ENCODE results near the gene FARP1.

FARP1 gene

DNA sequence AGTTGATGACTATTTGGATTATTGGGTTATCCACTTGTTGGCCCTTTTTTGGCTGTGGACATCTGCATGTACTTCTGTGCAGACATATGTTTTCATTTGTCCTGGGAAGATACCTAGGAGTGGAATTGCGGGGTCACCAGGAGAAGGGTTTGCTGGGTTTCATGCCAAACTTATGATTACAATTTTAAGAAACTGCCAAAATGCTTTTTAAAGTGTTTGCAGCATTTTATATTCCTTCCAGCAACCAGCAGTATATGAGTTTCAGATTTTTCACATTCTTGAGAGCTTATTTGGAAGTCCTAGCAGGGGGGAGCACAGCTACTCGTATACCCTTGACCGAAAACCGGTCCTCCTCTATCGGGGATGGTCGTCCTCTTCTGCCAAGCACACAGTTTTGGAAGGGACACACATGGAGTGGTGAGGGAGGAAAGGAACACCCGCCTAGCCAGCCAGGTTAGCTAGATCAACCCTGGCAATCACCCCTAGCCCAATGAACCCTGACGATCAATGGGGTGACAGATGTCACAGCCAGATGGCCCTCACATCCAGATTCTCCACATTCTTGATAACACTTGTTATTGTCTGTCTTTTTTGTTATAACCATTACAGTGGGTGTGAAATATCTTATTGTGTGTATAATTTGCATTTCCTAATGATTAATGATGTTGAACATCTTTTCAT, 60.9 kb downstream of the FARP1 start:
- no peak for DNase-seq

DNA sequence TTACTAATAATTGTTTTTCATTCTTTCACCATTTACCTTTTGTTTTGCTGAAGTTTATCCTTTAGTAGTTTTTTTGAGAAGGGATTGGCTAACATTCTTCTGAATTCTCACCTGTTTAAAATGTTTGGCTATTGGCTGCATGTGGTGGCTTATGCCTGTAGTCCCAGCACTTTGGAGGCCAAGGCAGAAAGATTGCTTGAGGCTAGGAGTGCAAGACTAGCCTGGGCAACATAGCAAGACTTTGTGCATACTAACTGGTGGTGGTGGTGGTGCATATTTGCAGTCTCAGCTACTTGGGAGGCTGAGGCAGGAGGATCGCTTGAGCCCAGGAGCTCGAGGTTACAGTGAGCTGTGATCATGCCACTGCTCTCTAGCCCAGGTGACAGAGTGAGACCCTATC, 61.7 kb downstream of the FARP1 start:
- DNase-seq = no peak

DNA sequence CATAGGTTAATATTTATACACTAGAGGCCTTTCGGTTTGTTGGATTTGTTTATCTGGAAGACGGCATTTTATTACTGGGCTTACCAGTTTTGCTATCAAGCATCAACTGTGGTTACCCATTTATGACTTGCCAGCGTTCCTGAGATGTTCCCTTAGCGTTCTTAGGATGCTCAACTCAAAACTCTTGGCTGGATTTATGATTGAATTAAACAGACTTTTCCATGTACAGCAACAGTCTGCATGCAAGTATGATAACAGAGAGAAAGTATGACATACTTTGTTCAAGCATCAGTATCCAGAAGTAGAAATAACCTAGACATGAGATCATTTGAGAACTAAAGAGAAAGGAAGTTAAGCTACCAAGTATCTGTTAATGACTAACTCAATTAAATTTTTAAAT, 64.1 kb downstream of the FARP1 start:
- no peak for DNase-seq

DNA sequence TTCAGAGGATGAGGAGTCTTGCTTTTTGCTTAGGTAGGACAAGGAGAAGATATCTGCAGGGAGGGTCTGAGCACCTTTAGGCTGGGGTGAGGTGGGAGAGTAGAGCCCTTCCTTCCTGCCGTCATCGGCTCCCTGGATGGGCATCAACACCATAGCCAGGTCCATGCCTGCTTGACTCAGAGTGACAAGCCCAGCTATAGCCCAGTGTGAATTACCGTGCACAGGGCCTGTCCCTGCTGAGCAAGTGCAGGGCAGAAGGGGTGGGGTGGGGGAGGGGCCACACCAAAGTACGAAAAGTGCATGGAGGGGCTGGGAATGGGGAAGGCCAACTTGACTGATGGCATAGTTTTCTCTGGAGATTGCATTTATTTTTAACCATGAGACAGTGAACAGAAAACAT, 64.5 kb downstream of the FARP1 start:
- no peak for DNase-seq

DNA sequence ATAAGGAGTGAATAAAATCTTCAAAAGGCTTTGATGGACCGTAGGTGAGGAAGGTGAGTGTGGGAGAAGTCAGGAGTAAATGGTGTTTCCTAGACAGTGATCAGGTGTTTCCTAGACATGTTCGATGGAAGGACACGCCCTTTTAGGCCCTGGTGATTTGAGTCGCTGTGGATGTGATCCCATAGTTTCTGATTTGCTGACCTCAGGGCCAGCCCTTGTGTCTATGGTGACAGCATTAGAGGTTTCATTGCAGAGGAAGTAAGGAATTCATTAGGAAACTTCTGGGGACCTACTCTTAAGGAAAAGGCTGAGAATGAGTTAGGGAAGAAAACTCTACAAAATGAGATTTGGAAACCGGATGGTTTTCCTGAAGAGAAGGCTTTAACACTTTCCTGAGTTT, 65.7 kb downstream of the FARP1 start:
- no peak for DNase-seq

DNA sequence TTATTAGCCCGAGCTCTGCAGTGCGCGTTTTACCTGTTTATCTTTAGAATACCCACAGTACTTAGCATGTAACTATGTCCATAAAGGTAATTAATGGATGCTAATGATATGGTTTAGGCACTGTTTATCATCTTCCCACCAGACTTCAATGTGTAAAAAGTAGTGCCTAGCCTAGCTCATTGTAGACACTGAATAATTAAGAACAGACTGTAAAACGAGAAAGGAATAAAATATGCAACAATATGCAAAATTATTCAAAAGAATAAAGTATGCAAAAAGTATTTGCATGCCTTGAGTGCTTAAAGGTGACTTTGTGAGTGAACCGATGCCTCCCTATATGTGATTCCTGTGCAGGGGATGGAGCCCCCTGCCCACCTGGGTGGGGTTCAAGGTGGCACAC, 69.9 kb downstream of the FARP1 start:
- no peak for DNase-seq

DNA sequence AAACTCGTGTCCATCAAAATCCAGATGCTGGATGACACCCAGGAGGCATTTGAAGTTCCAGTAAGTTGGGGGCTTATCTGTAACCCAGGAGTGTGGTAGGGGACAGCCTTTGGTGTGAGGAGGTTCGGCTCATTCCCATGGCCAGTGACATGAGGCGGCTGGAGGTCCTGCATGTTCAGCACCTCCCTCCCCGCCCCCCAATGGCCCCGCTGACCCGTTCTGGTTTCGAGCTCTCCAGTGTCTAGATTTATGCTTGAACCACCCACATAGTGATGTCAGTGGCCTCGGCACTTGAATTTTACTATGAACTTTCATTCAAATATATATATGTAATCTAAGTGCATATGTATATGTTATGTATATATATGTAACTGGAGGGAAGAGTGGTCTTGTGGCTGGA, 70.5 kb downstream of the FARP1 start:
- no peak for DNase-seq

DNA sequence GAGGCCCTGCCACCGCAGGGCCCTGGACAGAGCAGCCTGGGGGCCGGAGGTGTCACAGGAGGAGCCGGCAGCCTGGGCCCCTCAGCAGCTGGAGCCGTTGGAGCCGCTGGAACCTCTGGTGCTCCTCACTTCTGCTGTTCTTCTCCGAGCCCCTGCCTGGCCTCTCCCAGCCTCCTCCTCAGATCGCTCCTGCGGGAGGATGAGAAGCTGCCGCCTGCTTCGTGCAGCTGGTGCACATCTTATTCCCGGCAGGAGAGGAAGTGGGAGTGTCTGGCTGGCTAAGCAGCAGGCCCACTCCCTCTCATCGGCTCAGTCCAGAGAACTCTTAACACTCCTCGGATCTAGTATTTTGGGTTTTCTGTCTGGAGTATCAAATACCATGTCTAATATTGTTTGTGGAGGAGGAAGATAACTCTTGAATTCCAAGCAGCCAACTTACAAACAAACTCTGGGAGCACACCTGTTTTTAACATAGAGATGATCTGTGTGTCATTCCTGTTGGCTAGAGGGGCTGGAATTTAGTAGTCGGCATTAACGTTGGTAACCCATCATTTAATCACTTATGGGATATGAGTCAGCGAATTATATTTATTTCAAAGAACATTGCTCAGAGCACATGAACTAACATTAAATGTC, 71.2 kb downstream of the FARP1 start:
- DNase-seq = no peak

DNA sequence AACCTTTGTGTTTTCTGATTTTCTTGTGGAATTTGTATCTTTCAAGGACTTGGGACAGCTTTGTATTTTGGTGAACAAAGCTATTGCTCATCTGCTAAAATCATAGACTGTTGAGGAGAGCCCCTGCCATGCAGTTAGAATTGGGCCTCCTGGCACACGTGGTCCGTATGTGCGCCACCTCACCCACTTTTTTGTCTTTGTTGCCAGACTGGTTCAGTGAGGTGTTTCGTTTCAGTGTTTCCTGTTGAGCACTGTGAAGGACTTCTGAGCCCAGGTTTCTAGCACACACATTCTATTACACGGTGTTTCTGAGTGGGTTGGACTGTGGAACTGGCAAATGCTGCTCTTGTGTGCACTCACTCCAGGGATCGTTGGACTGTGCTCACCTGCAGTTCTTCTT, 71.8 kb downstream of the FARP1 start:
- no peak for DNase-seq

DNA sequence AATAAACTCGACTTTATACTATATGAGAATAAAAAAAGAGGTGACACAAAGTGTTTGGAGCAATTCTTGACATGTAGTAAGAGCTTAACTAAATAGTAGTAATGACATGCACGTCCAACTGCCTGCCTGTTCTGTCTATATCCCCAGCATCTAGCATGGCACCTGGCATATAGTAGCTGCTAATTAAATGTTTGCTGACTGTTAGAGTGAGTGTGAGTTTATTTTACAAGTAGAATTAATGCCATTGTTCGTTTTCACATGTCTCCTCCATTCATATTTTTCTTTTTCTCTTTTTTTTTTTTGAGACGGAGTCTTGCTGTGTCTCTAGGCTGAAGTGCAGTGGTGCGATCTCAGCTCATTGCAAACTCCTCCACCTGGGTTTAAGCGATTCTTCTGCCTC, 72.6 kb downstream of the FARP1 start:
- no peak for DNase-seq

DNA sequence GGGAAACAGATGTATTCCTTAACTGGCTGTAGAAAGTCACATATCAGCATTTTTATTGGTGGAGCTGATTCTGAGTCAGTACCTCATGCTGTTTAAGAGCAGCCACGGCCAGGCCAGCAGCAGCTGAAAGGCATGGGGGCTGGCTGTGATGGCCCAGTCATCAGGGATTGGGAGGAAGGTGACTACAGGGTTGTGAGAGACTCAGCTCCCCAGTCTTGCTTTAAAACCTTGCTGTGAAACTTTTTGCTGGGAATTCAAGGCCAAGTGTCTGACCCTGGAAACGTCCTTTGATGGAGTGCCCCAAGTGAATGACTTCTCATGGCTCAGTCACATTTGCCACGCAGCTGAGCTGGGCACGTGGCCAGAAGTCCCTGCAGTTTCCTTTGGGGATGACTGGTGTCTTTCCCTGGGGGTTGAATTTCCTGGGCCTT, 73.3 kb downstream of the FARP1 start:
- no peak for DNase-seq

DNA sequence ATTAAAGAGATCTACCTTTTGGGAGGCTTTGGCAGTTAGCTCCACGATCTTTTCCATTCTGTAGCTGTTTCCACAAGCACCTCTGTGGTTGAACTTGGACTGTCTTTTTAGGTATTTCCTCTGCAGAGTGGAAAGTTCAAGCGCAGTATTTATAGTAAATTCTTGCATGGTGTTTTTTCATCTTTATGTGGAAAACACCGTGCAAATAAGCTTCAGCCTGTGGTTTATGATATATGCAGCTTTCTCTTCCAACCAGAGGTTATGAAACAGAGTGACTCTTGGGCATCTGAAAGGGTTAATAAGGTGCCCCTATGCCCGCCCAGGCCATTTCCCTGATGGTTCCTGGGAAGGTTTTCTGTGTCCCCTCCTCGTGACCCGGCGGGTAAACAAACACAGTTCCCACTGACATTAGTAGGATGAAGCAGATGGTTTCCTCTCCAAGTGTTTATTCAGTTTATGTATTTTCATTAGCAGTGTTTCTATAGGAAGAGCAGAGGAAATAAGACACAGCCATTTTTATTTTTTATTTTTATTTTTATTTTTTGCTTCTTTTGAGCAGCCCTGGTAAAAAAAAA, 73.9 kb downstream of the FARP1 start:
- no peak for DNase-seq

DNA sequence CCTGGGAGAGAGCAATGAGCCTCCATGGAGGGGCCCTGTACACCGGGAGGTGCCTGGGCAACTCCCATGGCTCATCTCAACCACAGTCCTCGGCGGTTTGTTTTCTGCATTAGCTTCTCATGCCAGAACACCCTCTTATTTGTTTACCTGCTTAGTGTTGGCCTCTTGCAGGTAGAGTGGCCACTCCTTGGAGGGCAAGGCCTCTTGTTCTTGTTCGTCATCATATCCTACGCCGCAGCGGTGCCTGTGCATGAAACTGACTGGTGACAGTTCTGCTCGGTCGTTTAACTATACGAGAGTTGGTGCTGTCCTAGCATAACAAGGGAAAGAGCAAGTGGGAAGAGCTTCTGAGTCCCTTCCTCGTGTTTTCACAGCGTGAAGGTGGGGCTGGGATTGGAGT, 74.7 kb downstream of the FARP1 start:
- no peak for DNase-seq

DNA sequence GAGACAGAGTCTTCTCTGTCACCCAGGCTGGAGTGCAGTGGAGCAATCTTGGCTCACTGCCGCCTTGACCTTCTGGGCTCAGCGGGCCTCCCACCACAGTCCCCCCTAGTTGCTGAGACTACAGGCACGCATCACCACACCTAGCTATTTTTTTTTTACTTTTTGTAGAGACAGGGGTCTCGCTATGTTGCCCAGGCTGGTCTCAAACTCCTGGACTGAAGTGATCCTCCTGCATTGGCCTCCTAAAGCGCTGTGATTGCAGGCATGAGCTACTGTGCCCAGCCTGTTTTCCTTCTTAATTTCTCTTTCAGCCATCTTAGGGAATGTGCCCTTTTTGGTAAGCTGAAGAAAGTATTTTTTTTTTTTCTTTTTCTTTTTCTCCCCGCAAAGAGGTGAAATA, 76.8 kb downstream of the FARP1 start:
- DNase-seq = no peak

DNA sequence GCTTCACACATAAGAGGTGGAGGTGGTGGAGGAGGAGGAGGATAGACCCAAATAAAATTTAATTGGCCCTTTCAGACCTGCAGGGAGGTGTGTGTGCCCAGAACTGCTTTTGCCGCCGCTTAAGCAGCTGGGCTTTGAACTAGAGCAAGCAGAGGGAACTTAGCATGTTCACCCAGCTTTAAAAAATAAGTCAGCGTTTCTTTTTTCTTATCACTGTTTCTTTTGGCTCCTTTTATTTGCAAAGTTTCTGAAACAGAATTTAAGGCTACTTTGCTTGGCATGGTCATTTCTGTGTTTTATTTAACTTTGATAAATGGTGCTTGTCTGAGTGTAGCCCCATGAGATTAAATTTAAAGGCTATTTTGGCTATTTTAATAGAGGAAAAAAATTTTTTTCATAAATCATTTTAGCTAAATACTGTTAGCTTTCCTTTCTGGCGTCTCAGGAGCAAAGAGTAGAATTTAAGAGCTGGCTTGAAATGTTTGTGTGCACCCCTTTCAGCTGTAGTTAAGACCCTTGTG, 77.4 kb downstream of the FARP1 start:
- DNase-seq = no peak

DNA sequence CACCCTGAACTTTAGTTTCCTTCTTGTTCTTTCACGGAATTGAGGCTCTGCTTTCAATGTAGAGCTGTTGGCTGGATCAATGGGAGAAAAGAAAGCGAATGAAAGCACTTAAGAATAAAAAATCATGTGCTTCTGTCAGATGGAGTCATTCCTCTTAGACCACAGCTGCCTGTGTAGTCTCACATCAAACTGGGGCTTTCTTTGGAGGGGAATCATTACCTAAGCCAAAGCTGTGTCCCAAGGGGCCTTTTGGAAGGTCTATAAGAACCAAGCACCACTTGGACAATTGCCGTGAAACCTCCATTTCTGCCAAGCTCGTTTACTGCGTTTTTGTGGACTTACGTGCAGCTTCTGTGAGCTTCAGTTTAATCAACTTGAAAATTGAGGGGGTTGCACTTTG, 78.3 kb downstream of the FARP1 start:
- DNase-seq = no peak

DNA sequence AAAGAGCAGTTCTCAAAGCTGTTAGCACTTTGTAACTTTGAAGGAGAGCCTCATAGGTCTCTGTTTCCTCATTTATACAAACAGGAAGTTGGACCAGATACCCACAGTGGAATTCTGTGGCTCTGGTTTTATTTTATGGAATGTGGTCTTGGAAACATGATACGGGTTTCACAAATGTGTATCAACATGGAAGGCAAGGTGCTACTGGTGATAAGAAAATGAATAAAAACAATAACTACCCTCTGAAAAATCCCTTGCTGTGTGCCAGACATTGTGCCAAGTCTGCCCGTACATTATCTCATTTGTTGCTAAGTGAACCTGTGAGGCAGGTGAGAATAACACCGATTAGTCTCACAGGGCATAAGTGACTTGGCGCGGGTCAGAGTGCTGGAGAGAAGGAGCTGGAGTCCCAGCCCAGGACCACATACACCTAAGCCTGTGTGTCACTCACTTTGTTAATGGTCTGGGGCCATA, 79.2 kb downstream of the FARP1 start:
- DNase-seq = no peak

DNA sequence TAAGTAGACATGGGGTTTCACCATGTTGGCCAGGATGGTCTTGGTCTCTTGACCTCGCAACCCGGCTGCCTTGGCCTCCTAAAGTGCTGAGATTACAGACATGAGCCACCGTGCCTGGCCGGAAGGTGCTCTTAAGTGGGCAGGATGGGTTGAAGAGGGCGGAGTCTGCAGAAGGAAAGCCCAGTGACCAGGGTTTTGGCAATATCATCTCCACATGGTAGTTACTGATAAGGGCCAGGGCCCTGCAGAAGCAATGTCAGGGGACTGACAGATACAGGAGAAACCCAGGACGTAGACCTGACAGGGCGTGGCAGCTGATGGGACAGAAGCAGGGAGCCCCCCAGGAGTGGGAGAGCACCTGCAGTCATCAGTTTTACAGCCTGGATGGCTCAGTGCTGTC, 79.9 kb downstream of the FARP1 start:
- DNase-seq = no peak

DNA sequence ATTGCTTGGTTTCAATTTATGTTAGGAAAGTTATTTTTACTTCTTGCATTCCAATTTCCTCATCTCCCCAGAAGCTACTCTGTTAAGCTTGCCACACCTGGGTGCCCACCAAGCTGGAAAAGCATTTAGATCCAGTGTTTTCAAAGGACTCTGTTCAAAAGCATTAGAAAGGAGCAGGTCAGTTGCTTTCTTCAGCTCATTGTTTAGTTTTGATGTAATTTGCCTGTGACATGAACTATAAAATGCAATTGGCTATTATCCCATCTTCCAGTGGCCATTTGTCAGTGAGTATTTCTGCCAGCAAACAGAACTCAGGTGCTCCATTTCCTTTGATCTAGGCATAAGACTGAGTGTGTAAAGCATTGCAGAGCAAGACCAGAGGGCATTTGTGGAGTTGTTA, 80.8 kb downstream of the FARP1 start:
- no peak for DNase-seq

DNA sequence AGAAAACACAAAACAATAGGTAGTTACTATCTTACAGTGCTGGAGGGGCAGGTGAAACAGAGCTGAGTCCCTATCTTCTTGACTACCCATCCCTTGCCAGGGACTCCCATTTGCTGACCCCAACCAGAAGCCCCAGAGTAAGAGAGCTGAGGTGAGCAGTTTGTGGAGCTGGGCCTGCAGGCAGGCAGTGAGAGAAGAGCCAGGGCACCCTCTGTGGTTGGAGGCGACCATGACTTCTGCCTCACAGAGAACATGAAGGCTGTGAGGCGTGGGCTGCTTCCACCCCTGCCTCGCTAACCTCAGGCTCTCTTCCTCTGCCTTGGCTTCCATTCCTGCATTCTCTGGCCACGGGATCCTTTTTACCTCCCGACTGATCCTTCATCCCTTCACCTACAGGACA, 81.7 kb downstream of the FARP1 start:
- DNase-seq = no peak

DNA sequence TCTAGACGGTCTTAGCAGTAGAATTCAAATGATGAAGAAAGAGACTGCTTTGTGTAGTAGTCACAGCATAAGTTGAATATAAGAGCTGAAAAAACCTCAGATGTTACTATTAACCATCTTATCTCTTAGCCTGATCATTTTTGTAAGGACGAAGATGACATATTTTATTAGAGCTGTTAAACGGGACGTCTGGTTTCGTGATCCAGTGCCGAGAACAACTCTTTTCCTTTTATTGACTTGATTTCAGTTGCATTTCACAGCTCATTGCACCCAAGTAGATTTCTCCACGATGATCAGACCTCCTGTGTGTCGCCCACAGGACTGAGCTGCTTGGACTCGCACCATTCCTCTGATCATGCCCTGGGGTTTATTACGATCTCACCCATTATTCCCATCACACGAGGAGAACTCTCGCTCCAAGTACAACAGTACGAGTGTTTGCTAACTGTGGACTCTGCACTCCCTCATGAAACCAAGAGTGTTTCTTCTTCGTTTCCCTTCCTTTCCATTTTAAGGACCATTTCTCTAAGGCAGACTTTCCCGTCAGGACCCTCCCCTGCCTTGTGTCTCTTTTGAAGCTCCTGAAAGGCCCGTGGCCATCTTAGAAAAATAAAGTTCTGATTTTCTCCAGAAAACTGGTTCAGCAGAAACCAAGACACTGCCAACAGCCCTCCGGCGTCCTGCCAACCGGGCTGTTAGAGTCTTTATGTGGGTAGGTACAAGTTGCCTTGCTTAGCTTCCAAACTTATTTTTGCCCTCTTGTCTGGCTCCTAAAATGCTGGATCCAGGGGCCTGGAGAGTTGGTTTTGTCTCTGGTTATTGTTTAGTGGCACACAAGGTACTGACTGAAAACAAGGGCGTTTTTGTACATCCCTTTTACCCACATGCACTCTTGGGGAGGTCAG, 82.4 kb downstream of the FARP1 start:
- no peak for DNase-seq

DNA sequence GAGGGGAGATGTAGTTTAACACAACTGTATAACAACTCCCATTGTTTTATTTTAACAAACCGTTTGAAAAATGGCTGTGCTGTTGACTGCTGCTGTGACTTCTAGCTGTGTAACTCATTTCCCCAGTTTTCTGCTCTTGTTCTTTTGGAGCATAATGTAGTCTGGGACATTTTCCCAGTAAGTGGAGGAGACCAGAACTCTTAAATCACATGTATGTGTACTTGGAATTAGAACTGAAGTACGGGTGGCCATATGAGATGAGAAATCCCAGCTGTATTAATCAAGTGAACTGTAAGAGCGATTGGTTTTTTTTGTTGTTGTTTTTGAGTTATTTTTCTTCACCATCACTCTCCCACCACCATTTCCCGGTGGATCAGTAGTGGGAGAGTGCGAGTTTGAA, 83.6 kb downstream of the FARP1 start:
- no peak for DNase-seq

DNA sequence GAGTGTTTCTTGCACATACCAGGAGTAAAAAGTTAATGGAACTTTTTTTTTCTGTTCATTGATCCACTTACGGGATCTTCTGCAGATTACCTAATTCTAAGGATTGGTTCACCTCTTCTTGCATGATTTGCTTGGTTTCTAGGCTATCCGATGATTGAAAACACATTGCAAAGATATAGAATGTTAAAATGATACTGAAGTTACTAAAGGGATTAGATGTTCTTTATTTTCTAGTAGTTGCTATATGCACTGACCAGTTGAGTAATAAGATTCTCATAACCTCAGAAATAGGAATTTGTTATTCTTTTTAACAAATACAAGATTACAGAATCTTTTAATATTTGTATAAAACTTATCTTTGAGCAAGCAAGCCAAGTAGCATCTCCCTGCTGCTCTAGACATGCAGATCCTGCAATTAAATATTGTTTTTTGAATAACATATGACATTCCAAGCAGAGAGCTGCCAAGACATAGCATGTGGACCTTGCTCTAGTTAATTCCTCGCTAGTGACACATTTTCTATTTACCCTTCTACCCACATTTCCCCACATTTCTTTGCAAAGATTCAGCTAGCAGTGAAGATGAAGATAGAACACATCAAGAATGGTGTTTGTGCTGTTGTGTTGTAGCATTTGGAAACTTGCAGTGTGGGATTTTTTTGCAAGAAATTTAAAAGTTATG, 85.9 kb downstream of the FARP1 start:
- DNase-seq = no peak
